ENCODE data around the gene PDE8B. TPM values are rescaled to one million over a fixed set of nuclear protein-coding genes. Genes with fewer than 3 reads are reported as not detected.

The PDE8B gene
- total RNA-seq, 1 donor from 2014 or later, result under 0.01 TPM

DNA sequence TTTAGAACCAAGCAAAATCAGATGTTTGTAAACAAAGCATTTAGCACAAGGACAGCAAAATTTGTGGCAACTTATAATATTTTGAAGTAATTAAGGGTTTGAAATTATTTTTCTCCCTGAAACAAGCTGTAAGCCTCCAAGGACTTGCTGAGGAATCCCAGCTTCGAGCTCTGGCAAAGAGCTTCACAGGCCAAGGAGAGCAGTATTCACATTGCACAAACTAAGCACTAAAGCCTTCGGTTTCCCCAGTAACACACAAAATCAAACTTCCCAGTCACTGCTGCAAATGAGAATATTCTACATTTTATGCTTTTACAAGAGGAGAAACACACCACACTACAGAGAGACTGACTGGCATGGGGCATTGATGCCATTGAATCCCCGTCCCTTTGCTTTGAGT lies 179.7 kb downstream of the PDE8B start:
- Histone ChIP-seq H3K4me3 (ENCODE audit: low read depth, low read length) (no peak overlapping the region), H3K27me3 (ENCODE audit: control insufficient read depth, insufficient read depth, low read length) (no peaks in the 10 kb centered on the region), H3K36me3 (ENCODE audit: control insufficient read depth, insufficient read depth, low read length) (no peaks in the 10 kb centered on the region)
- DNase-seq (ENCODE audit: low read depth) (no peak), FAIRE-seq (no peak)
- TF ChIP-seq, protein P1, sequence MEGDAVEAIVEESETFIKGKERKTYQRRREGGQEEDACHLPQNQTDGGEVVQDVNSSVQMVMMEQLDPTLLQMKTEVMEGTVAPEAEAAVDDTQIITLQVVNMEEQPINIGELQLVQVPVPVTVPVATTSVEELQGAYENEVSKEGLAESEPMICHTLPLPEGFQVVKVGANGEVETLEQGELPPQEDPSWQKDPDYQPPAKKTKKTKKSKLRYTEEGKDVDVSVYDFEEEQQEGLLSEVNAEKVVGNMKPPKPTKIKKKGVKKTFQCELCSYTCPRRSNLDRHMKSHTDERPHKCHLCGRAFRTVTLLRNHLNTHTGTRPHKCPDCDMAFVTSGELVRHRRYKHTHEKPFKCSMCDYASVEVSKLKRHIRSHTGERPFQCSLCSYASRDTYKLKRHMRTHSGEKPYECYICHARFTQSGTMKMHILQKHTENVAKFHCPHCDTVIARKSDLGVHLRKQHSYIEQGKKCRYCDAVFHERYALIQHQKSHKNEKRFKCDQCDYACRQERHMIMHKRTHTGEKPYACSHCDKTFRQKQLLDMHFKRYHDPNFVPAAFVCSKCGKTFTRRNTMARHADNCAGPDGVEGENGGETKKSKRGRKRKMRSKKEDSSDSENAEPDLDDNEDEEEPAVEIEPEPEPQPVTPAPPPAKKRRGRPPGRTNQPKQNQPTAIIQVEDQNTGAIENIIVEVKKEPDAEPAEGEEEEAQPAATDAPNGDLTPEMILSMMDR (IDR thresholded peaks at IDR 0.05; ENCODE audit: insufficient read depth, low read length, severe bottlenecking), result no peak

DNA sequence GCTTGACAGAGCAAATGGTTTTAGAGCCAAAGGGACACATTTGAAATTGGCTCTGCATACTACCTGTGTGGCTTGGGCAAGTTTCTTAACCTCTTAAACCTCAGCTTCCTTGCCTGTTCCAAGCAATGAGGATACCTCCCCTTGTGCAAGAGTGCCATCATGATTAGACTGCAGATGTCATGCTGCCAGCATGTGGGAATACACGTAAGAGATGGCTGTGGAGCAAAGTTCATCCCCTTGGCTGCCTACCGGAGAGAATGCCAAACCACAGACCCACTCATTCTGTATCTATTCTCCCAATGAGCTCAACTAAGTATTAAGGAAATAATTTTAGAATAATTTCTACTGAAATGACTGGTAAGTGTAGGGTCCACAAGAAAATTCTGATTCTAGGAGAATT lies 180.3 kb downstream of the PDE8B start:
- Histone ChIP-seq H3K27me3 (ENCODE audit: control insufficient read depth, insufficient read depth, low read length) (no peaks in the 10 kb centered on the region), H3K4me3 (ENCODE audit: low read depth, low read length) (no peak overlapping the region), H3K36me3 (ENCODE audit: control insufficient read depth, insufficient read depth, low read length) (no peaks in the 10 kb centered on the region)
- DNase-seq (ENCODE audit: low read depth) (no peak), FAIRE-seq (no peak)
- TF ChIP-seq, protein P1 (IDR thresholded peaks at IDR 0.05; ENCODE audit: insufficient read depth, low read length, severe bottlenecking), result no peak

DNA sequence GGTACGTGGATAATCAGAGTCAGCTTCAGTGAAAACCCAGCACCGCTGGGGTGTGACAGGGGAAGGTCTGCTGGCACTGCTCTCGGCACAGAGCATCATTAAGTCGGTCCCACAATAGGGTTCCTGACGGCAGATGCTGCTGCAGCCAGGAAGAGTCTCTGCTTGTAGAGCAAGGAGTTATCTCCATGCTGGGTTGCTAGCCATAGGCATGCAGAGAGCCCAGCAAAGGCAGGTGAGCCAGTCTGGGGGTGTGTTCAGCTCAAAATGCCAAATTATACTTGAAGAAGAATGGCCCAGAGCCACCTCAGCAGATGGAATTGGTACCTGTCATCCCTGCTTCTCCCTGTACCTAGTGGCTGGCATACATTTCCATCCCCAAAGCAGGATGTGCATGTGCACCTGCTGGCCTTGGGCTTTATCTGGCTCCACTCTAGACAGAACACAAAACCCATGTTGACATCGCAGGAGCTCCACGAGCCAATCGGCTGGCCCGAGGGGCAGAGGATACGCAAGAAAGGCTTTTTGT lies 180.8 kb downstream of the PDE8B start:
- FAIRE-seq (no peak), DNase-seq (ENCODE audit: low read depth) (no peak)
- Histone ChIP-seq H3K36me3 (ENCODE audit: control insufficient read depth, insufficient read depth, low read length) (no peaks in the 10 kb centered on the region), H3K4me3 (ENCODE audit: low read depth, low read length) (no peak overlapping the region), H3K27me3 (ENCODE audit: control insufficient read depth, insufficient read depth, low read length) (no peaks in the 10 kb centered on the region)
- TF ChIP-seq, protein P1 (IDR thresholded peaks at IDR 0.05; ENCODE audit: insufficient read depth, low read length, severe bottlenecking), result no peak

DNA sequence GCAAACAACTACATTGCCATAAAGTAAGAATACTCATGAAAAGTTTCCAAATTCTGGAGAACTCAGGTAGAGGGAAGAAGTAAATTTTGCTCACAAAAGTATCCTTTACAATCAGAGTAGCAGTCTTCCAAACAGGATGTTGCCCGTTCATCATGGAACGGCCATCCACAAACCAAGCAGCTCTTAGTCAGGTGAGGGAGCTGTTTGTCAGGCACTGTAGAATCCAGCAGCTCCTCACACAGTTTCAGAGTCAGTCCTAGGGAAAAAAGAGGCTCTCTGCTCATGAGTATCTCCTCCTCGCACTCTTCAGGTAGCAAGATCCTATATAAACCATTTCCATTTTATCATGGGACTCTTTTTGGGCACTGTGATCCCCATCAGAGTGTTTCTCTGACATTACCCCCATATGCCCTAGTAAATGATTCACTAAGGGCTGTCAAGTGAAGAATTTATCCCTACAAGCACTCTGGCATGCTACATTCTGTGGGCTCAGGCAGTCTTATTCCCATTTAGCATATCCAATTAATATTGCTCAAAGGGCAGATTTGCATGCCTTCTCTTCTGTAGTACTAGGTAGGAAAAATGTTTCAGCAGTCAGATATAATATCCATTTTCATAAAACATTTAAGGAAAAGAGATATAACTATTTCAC lies 183.7 kb downstream of the PDE8B start:
- H3K36me3 ChIP-seq (ENCODE audit: control insufficient read depth, insufficient read depth, low read length), result no peaks in the 10 kb centered on the region
- no peaks in the 10 kb centered on the region for H3K27me3 ChIP-seq (ENCODE audit: control insufficient read depth, insufficient read depth, low read length)
- FAIRE-seq (no peak), DNase-seq (ENCODE audit: low read depth) (no peak)
- no peak overlapping the region for H3K4me3 ChIP-seq (ENCODE audit: low read depth, low read length)
- TF ChIP-seq, protein P1 (IDR thresholded peaks at IDR 0.05; ENCODE audit: insufficient read depth, low read length, severe bottlenecking), result no peak

DNA sequence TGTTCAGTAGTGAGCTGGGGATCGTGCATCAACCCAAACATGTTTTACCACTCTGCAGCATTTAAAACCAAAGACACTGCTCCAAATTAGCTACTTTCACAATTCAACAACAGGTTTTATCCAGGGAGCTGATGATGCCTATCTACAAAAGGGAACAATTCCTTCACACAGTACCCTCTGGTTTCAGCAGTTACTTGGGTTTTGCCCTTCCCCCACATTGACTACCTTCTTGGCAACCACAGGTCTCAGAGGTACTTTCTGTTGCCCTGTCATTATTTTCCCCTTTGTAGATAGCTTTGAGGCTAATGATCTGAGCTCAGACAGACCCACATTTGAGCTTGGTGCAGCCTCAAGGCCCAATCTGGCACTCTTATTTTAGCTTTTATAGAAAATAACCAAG lies 185.5 kb downstream of the PDE8B start:
- Histone ChIP-seq H3K36me3 (ENCODE audit: control insufficient read depth, insufficient read depth, low read length) (no peaks in the 10 kb centered on the region), H3K27me3 (ENCODE audit: control insufficient read depth, insufficient read depth, low read length) (no peaks in the 10 kb centered on the region), H3K4me3 (ENCODE audit: low read depth, low read length) (no peak overlapping the region)
- FAIRE-seq (no peak), DNase-seq (ENCODE audit: low read depth) (no peak)
- TF ChIP-seq, protein P1 (IDR thresholded peaks at IDR 0.05; ENCODE audit: insufficient read depth, low read length, severe bottlenecking), result no peak
